Measurements from ENCODE around the gene ZC3H18. TPM values are rescaled to one million over a fixed set of nuclear protein-coding genes. Genes with fewer than 3 reads are reported as not detected.

Gene ZC3H18
- polyA plus RNA-seq, 5 donors = 31.0 to 47.2 (median 38.7) TPM

GRCh38 chr16:88636488-88637265, 66.5 kb downstream of the ZC3H18 start:
- DNase-seq = no peak

GRCh38 chr16:88638323-88639230, 68.4 kb downstream of the ZC3H18 start, which contains the start of gene IL17C:
Gene IL17C, plus strand, starts transcription at chr16:88638572. Its CDS starts 70 bp downstream, at chr16:88638642.
- DNase-seq = no peak

- DNase-seq = no peak
These were observed 69.2 kb downstream of the ZC3H18 start for GRCh38 chr16:88639231-88640038.

GRCh38 chr16:88640039-88640495, 69.9 kb downstream of the ZC3H18 start:
- DNase-seq = no peak

- no peak for DNase-seq
These were observed 70.5 kb downstream of the ZC3H18 start for GRCh38 chr16:88640498-88641247.

- DNase-seq = no peak
These were observed 72.9 kb downstream of the ZC3H18 start for GRCh38 chr16:88642881-88643643.

- DNase-seq = no peak
These were observed 73.4 kb downstream of the ZC3H18 start for GRCh38 chr16:88643644-88643932.

GRCh38 chr16:88645455-88645854, 75.3 kb downstream of the ZC3H18 start:
- no peak for DNase-seq

- no peak for DNase-seq
These were observed 75.7 kb downstream of the ZC3H18 start for GRCh38 chr16:88645941-88646340.

- no peak for DNase-seq
These were observed 76.3 kb downstream of the ZC3H18 start for GRCh38 chr16:88646345-88647034.

- DNase-seq = no peak
These were observed 77.2 kb downstream of the ZC3H18 start for GRCh38 chr16:88647178-88648070.

- DNase-seq = no peak
These were observed 79.2 kb downstream of the ZC3H18 start for GRCh38 chr16:88649195-88649923.

GRCh38 chr16:88649924-88650748, 79.9 kb downstream of the ZC3H18 start:
- peak in 1 of 2 donors; percentile 42 for DNase-seq

- peak; percentile 30 to 45 for DNase-seq
These were observed 80.6 kb downstream of the ZC3H18 start, which contains the start of gene CYBA for GRCh38 chr16:88650749-88651275. Gene CYBA, minus strand, starts transcription at chr16:88651053. Its CDS starts 40 bp downstream, at chr16:88651013.

- DNase-seq = peak; percentile 37 to 40
These were observed 81.2 kb downstream of the ZC3H18 start for GRCh38 chr16:88651276-88651988.
